Thymus (tissue), 11 donors: ENCODE data around the gene MFAP4. TPM values are rescaled to one million over a fixed set of nuclear protein-coding genes. Genes with fewer than 3 reads are reported as not detected.

Experiments used
- DNase-seq, 9 donors: peaks; one replicate each; pipeline ENCODE4 v3.0.0-alpha.2; 2013; ENCODE audit warnings: low spot score in 9 of 9, low read depth in 6 of 9, missing footprints in 1 of 9
- H3K27ac ChIP-seq, 2 donors: one replicate each; pipeline ENCODE4 v1.5.1; 2013; ENCODE audit warnings: control low read depth in 1 of 2, low read depth in 1 of 2, low read length in 1 of 2, mild to moderate bottlenecking in 1 of 2, moderate library complexity in 1 of 2
- H3K27me3 ChIP-seq, 2 donors: one replicate each; pipeline ENCODE4 v1.5.1; 2013; ENCODE audit warnings: low read length in 1 of 2; ENCODE audit not compliant: control insufficient read depth in 2 of 2, insufficient read depth in 1 of 2
- H3K36me3 ChIP-seq, 2 donors: one replicate each; pipeline ENCODE4 v1.5.1; 2013; ENCODE audit warnings: low read length in 1 of 2, mild to moderate bottlenecking in 1 of 2, moderate library complexity in 1 of 2; ENCODE audit not compliant: control insufficient read depth in 2 of 2, insufficient read depth in 2 of 2
- H3K4me1 ChIP-seq, 2 donors: one replicate each; pipeline ENCODE4 v1.5.1; 2013; ENCODE audit warnings: low read length in 2 of 2; ENCODE audit not compliant: control insufficient read depth in 2 of 2, insufficient read depth in 2 of 2
- H3K4me3 ChIP-seq, 2 donors: one replicate each; pipeline ENCODE4 v1.5.1; 2013; ENCODE audit warnings: low read length in 2 of 2, control low read depth in 1 of 2, mild to moderate bottlenecking in 1 of 2
- H3K9me3 ChIP-seq, 2 donors: one replicate each; pipeline ENCODE4 v1.5.1; 2013; ENCODE audit warnings: low read length in 1 of 2, mild to moderate bottlenecking in 1 of 2; ENCODE audit not compliant: control insufficient read depth in 2 of 2, insufficient read depth in 1 of 2
- WGBS: extraction: QIAGEN DNeasy Blood & Tissue Kit; methylation state at CpG from one replicate; pipeline ENCODE4 v1.1.7; 2013; 5-methylcytosine and 5-hydroxymethylcytosine counted together
- polyA plus RNA-seq: library from polyadenylated mRNA; stranded (reverse); fragments of 200-250 nt; gene quantifications from one replicate; pipeline ENCODE4 v1.2.3, GENCODE V29; 2013
- total RNA-seq: library from RNA; stranded (reverse); fragments of 120-200 nt; gene quantifications from one replicate; pipeline ENCODE4 v1.2.4, GENCODE V29; 2013
- donor health status: healthy.

The MFAP4 gene
- total and polyA plus RNA-seq, 2 donors: 10.2 to 21.4 TPM

- no peak for DNase-seq
- Histone ChIP-seq H3K4me3 (no peak overlapping the region), H3K4me1 (peaks cover 0 to 5% of the 10 kb centered on the region in 2 donors), H3K27ac (no peak overlapping the region), H3K27me3 (peaks cover 0 to 15% of the 10 kb centered on the region in 2 donors), H3K36me3 (no peaks in the 10 kb centered on the region), H3K9me3 (no peaks in the 10 kb centered on the region)
- 99% methylated on average over 16 of the region's 16 CpGs for WGBS
These were observed 25.5 kb upstream of the MFAP4 start for GRCh38 chr17:19412510-19412909.

- H3K27me3 ChIP-seq: peaks cover 0 to 15% of the 10 kb centered on the region in 2 donors
- no peak overlapping the region for H3K4me3 ChIP-seq
- peaks cover 0 to 5% of the 10 kb centered on the region in 2 donors for H3K4me1 ChIP-seq
- H3K36me3 ChIP-seq: no peaks in the 10 kb centered on the region
- no peak overlapping the region for H3K27ac ChIP-seq
- DNase-seq: no peak
- WGBS: 86% methylated on average over 9 of the region's 9 CpGs
- no peaks in the 10 kb centered on the region for H3K9me3 ChIP-seq
These were observed 24.6 kb upstream of the MFAP4 start for GRCh38 chr17:19411631-19412030.

DNA sequence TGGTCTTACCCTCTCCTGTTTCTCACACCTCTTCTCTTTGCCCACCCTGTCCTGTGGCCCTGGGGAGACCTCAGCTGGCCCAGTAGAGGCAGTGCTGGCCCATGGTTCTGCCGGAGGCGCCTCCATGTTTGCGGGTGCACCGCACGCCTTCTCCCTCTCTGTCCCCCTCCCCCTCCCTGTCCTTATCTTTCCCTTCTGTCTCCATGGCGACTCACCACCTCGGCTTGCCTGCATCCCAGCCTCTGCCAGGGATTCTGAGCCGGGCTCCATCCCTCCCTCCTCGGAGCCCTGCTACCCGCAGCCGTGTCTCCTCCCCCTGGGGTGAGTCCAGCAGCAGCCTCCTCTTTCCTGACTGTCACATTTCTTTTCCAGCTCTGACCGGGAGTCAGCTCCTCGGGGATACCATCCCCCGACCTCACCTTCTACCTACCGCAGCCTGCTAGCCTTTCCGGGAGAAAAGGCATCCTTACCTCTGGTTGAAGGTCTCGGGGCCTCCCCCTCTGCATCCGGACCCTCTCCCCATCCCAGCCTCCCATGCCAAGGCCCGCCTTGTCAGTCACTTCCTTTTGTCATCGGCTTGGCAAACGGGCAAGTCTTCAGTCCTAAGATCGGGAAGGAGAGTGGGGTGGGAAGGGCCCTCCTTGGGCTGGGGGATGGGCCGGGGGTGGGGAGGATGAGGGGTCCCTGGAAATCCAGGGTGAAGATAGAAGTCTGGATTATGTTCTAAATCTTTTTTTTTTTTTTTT is 24.1 kb upstream of the MFAP4 start, which contains the start of gene RNF112:
TSS of gene RNF112 (plus strand) at position 358 of the 746 bp plus-strand sequence. CDS start at position 535, 177 bp downstream.
- H3K36me3 ChIP-seq: no peaks in the 10 kb centered on the region
- DNase-seq: no peak
- H3K4me3 ChIP-seq: no peak within 1 kb of the TSS
- H3K4me1 ChIP-seq: peaks cover 0 to 5% of the 10 kb centered on the region in 2 donors
- no peaks in the 10 kb centered on the region for H3K9me3 ChIP-seq
- peaks cover 0 to 15% of the 10 kb centered on the region in 2 donors for H3K27me3 ChIP-seq
- 76% methylated on average over 23 of the region's 23 CpGs for WGBS
- no peak within 1 kb of the TSS for H3K27ac ChIP-seq

DNA sequence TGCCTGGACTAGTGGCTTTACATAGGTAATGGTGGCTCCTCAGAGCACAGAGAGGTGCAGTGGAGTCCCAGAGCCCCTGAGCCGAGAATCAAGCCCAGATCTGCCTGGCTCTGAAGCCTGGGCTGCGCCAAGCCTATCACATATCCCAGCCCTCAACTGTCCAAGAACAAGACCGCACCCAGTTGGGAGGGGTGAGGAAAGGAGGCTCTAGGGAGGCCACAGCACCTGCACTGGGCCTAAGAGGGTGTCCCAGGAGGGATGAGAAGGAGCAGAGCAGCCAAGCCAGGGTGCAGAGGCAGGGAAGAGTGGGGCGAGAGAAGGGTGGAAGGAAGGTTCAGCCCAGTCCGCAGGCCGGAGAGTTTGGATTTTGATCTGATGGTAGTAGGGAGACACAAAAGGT is 23.1 kb upstream of the MFAP4 start:
- 94% methylated on average over 6 of the region's 6 CpGs for WGBS
- Histone ChIP-seq H3K4me1 (peaks cover 0 to 5% of the 10 kb centered on the region in 2 donors), H3K9me3 (no peaks in the 10 kb centered on the region), H3K4me3 (no peak overlapping the region), H3K36me3 (no peaks in the 10 kb centered on the region), H3K27ac (no peak overlapping the region), H3K27me3 (peaks cover 0 to 15% of the 10 kb centered on the region in 2 donors)
- DNase-seq: no peak

- WGBS: 71% methylated on average over 3 of the region's 3 CpGs
These were observed 22.5 kb upstream of the MFAP4 start for GRCh38 chr17:19409509-19409908.

GRCh38 chr17:19409066-19409465 is 22.1 kb upstream of the MFAP4 start:
- Histone ChIP-seq H3K27me3 (peaks cover 0 to 15% of the 10 kb centered on the region in 2 donors), H3K36me3 (no peaks in the 10 kb centered on the region), H3K9me3 (no peaks in the 10 kb centered on the region), H3K4me3 (no peak overlapping the region), H3K4me1 (peaks cover 0 to 5% of the 10 kb centered on the region in 2 donors), H3K27ac (no peak overlapping the region)
- WGBS: 99% methylated on average over 3 of the region's 3 CpGs
- DNase-seq: no peak

More at GRCh38 chr17:19409509-19409908, 22.5 kb upstream of the MFAP4 start:
- no peak for DNase-seq
- Histone ChIP-seq H3K4me1 (peaks cover 0 to 5% of the 10 kb centered on the region in 2 donors), H3K4me3 (no peak overlapping the region), H3K27me3 (peaks cover 0 to 15% of the 10 kb centered on the region in 2 donors), H3K9me3 (no peaks in the 10 kb centered on the region), H3K36me3 (no peaks in the 10 kb centered on the region), H3K27ac (no peak overlapping the region)

DNA sequence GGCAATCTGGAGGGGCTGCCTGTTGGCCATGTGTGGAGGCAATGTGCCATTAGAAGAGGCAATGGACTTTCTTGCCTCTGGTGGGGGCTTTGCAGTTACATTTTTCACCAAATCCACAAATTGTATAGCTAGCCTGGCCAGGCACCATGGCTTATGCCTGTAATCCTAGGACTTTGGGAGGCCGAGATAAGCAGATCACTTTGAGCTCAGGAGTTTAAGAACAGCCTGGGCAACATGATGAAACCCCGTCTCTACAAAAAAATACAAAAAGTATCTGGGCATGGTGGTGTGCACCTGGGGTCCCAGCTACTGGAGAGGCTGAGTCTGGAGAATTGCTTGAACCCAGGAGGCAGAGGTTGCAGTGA is 21.3 kb upstream of the MFAP4 start:
- H3K4me1 ChIP-seq: peaks cover 0 to 5% of the 10 kb centered on the region in 2 donors
- H3K4me3 ChIP-seq: no peak overlapping the region
- H3K9me3 ChIP-seq: no peaks in the 10 kb centered on the region
- 98% methylated on average over 2 of the region's 2 CpGs for WGBS
- peaks cover 0 to 15% of the 10 kb centered on the region in 2 donors for H3K27me3 ChIP-seq
- H3K27ac ChIP-seq: no peak overlapping the region
- no peak for DNase-seq
- H3K36me3 ChIP-seq: no peaks in the 10 kb centered on the region

- no peak for DNase-seq
- Histone ChIP-seq H3K36me3 (no peaks in the 10 kb centered on the region), H3K27me3 (peaks cover 0 to 15% of the 10 kb centered on the region in 2 donors), H3K4me1 (peaks cover 0 to 9% of the 10 kb centered on the region in 2 donors), H3K9me3 (no peaks in the 10 kb centered on the region), H3K4me3 (no peak overlapping the region), H3K27ac (no peak overlapping the region)
- 99% methylated on average over 10 of the region's 10 CpGs for WGBS
These were observed 20.8 kb upstream of the MFAP4 start for GRCh38 chr17:19407601-19408345.

DNA sequence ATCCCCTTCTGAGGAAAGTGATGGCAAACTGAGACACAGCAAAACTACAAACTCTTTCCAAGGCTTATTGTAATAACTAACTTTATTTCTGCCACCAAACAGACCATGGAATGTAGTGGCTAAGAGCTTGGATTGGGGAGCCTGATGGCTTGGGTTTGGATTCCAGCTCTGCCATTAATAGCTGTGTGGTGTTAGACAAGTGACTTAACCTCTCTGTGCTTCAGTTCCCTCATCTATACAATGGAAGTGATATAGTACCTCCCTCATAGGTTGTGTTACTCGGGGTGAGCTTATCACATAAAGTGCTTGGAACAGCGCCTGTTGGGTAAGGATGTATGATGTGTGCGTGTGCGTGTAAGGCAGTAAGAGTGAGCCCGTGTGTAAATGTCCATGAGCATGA is 18.1 kb upstream of the MFAP4 start:
- 95% methylated on average over 5 of the region's 5 CpGs for WGBS
- Histone ChIP-seq H3K36me3 (no peaks in the 10 kb centered on the region), H3K4me3 (no peak overlapping the region), H3K27ac (no peak overlapping the region), H3K27me3 (no peaks in the 10 kb centered on the region), H3K9me3 (no peaks in the 10 kb centered on the region), H3K4me1 (peaks cover 0 to 13% of the 10 kb centered on the region in 2 donors)
- DNase-seq: no peak
